Posterior vena cava (tissue), 2 donors: ENCODE results near the gene ETNK1. TPM values are rescaled to one million over a fixed set of nuclear protein-coding genes. Genes with fewer than 3 reads are reported as not detected.

Experiments used
- DNase-seq: peaks from one replicate; pipeline ENCODE4 v3.0.0-alpha.2; 2020; ENCODE audit warnings: low spot score
- intact Hi-C, 2 donors: fragments of 100-400 bp; cut with DNase I; formaldehyde crosslinking; loops; one replicate each; pipeline versions ENCODE4 v1.14.1 to v1.14.2; 2022 to 2023
- total RNA-seq, 2 donors: library from RNA; stranded (reverse); fragmentation: NEBNext Ultra II Directional; extraction: Animal tissue kit (Norgen Biotek cat#: 25700); gene quantifications; one replicate each; pipeline ENCODE4 v1.2.1, GENCODE V29; 2021
- donor health status: DM: yes; HTN: yes; CAD: no.
- donor health status: DM: yes; HTN: yes; CAD: no.

ETNK1 gene
- total RNA-seq, 2 donors from 2014 or later, result 47.3 to 48.2 TPM

- intact Hi-C loops, result loop anchor here (10.0 kb wide), 1 partner anchor 83 kb away; the partner anchor contains the start of gene C2CD5 (in 2 of the 2)
- DNase-seq, result no peak
Observed at GRCh38 chr12:22627371-22627770, 2.4 kb downstream of the ETNK1 start.

DNA sequence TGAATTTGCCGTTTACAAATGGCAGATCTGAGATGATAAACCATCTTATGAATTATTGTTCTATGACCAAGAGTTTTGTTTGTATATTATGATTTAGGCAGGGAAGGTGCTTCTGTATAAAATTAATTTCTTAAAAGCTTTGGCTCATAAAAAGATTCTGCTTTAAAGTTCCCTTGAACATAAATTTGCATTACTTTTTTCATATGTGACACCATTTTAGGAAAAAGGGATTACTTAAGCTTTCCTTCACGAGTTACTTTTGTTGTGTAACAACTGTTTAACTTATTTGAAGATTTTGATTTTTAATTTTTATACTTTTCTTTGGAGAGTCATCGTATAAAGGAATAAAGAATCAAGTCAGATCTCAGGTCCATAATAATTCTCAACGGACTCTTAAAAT lies 3.3 kb downstream of the ETNK1 start:
- DNase-seq, result no peak
- intact Hi-C loops, result loop anchor here (10.0 kb wide), 1 partner anchor 83 kb away; the partner anchor contains the start of gene C2CD5 (in 2 of the 2)

DNA sequence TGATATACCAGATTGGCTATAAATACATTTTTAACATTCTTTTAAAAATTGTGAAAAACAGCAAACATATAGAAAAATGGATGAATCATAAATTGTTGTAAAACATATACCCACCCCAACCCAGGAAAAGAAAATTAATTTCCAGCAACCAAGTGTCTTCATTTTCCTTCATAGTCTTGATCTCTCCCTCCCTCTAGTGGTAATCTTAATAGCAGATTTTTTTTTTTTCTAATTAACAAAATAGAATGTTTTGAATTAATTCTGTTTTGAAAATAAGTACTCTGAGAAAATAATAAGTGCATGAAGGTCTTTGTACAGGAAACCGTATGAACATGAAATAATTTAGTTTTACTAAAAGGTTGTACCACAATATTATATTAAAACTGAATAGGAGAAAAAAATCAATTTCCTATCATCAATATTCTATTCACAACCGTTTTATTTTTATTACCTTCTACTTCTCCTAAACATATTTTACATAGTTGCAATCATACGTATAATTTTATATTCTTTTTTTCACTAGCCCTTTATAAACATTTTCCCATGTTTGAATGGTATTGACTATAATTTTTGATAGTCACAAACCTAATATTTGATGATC lies 7.0 kb downstream of the ETNK1 start:
- no peak for DNase-seq
- intact Hi-C loops, result no loop called here

- intact Hi-C loops, result no loop called here
- no peak for DNase-seq
Observed at GRCh38 chr12:22634883-22635282, 9.9 kb downstream of the ETNK1 start.

- intact Hi-C loops, result no loop called here
- no peak for DNase-seq
Observed at GRCh38 chr12:22635812-22636211, 10.8 kb downstream of the ETNK1 start.

GRCh38 chr12:22640851-22641250 lies 15.9 kb downstream of the ETNK1 start:
- intact Hi-C loops, result no loop called here
- DNase-seq, result no peak

- intact Hi-C loops, result no loop called here
- DNase-seq, result no peak
Observed at GRCh38 chr12:22641353-22642053, 16.5 kb downstream of the ETNK1 start.

DNA sequence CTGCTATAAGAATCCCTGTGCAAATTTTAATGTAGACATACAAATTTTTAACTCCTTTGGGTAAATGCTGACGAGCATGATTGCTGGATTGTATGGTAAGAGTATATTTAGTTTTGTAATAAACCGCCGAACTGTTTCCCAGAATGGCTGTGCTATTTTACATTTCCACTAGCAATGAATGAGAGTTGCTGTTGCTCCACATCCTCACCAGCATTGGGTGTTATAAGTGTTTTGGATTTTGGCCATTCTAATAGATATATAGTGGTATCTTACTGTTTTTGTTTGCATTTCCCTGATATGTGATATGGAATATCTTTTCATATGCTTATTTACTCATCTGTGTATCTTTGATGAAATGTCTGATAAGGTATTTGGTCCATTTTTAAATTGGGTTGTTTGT lies 23.7 kb downstream of the ETNK1 start:
- DNase-seq, result no peak
- intact Hi-C loops, result no loop called here

DNA sequence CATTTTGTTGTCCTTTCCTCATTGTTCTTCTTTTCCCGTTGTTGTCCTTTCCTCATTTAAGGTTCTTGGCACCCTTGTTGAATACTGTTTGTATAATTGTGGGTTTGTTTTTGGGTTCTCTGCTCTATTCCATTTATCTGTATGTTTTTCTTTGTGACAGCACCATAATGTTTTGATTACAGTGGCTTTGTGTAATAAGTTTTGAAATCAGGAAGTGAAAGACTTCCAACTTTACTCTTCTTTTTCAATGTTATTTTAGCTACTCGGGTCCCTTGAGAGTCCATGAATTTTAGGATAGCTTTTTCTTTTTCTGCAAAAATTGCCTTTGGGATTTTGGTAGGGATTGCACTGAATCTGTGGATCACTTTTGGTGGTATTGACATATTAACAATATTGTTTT lies 28.1 kb downstream of the ETNK1 start:
- no peak for DNase-seq
- intact Hi-C loops, result no loop called here

DNA sequence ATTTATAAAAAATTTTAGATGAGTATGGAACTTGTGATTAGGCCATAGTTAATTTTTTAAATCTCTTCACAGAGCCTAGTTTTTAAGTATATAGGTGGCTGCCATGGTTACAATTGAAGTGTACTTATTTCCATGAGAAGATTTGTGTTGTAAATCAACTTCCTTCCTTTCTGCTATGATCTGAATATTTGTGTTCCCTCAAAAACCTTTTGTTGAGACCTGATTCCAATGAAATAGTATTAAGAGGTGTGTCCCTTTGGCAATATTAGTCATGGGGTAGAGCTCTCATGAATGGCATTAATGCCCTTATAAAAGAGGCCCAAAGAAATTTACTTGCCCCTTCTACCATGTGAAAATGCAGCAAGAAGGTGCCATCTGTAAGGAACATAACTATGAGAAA lies 28.8 kb downstream of the ETNK1 start:
- DNase-seq, result no peak
- intact Hi-C loops, result no loop called here

- intact Hi-C loops, result no loop called here
- no peak for DNase-seq
Observed at GRCh38 chr12:22656376-22656775, 31.4 kb downstream of the ETNK1 start.

DNA sequence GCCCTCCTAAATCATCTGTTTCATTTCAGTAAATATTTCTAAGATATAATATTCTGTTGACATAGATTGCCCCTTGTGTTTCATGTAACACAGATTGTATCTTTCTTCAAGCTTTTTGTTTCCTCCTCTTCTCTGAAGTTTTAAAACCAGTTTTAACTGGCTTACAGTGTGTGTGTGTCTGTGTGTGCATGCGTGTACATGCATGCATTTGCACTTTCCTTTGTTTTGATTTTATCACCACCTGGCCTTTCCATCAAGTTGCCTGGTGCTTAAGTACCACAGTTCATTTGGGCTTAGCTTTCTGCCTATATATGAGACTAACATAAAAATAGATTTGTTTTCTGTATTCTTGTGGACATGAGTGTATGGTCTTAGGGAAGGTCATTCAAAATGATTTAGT lies 31.9 kb downstream of the ETNK1 start:
- intact Hi-C loops, result no loop called here

GRCh38 chr12:22657538-22657937 lies 32.6 kb downstream of the ETNK1 start:
- DNase-seq, result no peak
- intact Hi-C loops, result no loop called here

More for the DNA sequence above, 31.9 kb downstream of the ETNK1 start:
- no peak for DNase-seq

DNA sequence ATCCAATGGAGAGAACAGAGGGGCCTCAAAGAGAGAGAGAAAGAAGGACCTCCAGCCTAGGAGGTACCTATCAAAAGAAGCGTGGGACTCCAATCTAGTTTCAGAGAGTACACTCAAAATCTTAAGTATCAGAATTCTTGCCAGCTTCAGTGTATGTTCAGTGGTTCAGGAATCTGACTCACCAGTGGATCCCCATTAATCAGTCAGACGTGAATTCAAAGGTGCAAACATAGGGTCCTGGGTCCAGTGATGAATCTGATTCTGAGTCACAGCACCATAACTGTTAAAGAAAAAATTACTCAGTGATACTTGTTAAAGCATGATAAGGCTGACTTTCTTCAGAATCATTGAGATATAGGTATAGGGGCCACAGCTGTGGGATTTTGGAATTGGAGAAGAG lies 33.2 kb downstream of the ETNK1 start:
- intact Hi-C loops, result no loop called here
- DNase-seq, result no peak

GRCh38 chr12:22662356-22662755 lies 37.4 kb downstream of the ETNK1 start:
- intact Hi-C loops, result no loop called here
- no peak for DNase-seq

DNA sequence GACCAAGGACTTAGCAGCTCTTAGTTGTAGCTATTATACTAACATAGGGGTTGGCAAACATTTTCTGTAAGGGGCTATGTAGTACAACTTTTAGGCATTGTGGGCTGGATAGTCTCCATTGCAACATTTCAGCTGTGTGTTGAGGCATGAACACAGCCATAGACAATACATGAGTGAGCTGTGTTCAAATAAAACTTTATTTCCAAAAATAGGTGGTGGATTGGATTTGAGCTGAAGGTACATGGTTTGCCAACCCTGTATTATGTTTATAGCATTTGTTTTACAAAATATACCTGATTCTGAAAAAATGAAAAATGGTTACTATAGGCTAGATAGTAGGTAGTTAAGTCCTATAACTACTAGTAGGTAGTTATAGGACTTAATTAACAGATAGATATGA lies 40.5 kb downstream of the ETNK1 start:
- no peak for DNase-seq
- intact Hi-C loops, result no loop called here

- intact Hi-C loops, result no loop called here
- DNase-seq, result no peak
Observed at GRCh38 chr12:22667122-22667521, 42.2 kb downstream of the ETNK1 start.

GRCh38 chr12:22668441-22668840 lies 43.5 kb downstream of the ETNK1 start:
- DNase-seq, result no peak
- intact Hi-C loops, result no loop called here

DNA sequence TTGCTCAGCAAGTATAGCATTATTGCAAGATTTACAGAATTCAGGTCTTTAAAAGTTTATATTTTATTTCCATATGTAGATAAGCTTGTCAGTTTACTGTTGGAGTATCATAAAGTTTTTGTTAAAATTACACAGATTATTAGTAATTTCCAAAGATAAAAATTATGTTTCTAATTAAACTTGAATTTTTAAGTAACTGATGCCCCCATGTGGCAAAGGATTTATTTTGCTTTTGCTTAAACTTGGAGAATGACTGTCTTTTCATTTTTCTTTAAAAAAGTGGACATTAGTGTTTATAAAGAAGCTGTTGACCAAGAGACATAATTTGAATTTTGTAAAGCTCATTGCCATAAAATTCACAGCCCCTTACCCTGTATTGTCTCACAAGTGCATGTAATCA lies 45.8 kb downstream of the ETNK1 start:
- DNase-seq, result no peak
- intact Hi-C loops, result no loop called here

DNA sequence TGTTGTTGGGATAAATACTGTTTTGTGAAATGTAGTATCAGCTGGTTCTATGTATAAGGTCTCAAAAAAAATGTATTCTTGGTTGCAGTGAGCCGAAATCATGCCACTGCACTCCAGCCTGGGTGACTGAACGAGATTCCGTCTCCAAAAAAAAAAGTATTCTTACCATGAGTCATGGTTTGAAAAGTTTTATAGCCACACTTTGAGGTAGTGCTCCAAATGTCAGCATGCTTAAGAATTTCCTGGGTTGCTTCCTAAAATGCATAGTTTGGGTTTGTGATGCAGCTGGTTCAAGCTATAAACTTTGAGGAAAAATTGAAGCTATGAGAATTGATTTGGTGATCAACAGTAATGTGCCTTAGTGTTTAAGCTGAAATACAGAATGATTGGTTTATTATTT lies 48.0 kb downstream of the ETNK1 start:
- DNase-seq, result no peak
- intact Hi-C loops, result no loop called here
